T-helper 17 cell (primary cell): ENCODE measurements around the gene CADPS. TPM values are rescaled to one million over a fixed set of nuclear protein-coding genes. Genes with fewer than 3 reads are reported as not detected.

Source experiments
- ATAC-seq: fragments of 150-1000 bp; cut with Tn5 transposase; 2 replicates; pipeline ENCODE4 v1.10.0; 2021; ENCODE audit warnings: mild to moderate bottlenecking, moderate library complexity
- DNase-seq, 3 donors: peaks; one replicate each; pipeline versions ENCODE4 v3.0.0 to v3.0.0-alpha.2; 2020 to 2021
- H3K9me3 ChIP-seq: one replicate; pipeline ENCODE4 v1.7.0; 2013; ENCODE audit warnings: low read length, mild to moderate bottlenecking; ENCODE audit not compliant: control insufficient read depth, poor library complexity, severe bottlenecking
- H3K27ac Mint-ChIP-seq: one replicate; pipeline ENCODE4 v1.8.0; 2022; ENCODE audit warnings: mild to moderate bottlenecking, moderate library complexity, mixed read lengths
- H3K27me3 Mint-ChIP-seq: one replicate; pipeline ENCODE4 v1.8.0; 2022; ENCODE audit warnings: mixed read lengths
- H3K36me3 Mint-ChIP-seq: one replicate; pipeline ENCODE4 v1.8.0; 2022; ENCODE audit warnings: low read depth, mixed read lengths
- H3K4me1 Mint-ChIP-seq: one replicate; pipeline ENCODE4 v1.8.0; 2022; ENCODE audit warnings: mild to moderate bottlenecking, mixed read lengths
- H3K4me3 Mint-ChIP-seq: one replicate; pipeline ENCODE4 v1.8.0; 2022; ENCODE audit warnings: mild to moderate bottlenecking, moderate library complexity, mixed read lengths
- total RNA-seq, 4 donors: library from RNA in 2 of 4; stranded (reverse) in 2 of 4; gene quantifications; one replicate each; pipeline ENCODE4 v1.2.3 and lab custom pipeline; 2022 to 2026

Gene CADPS
- total RNA-seq, 2 donors from 2014 or later = not detected

GRCh38 chr3:62703451-62704167 is 171.6 kb downstream of the CADPS start:
- Mint-ChIP-seq H3K27me3 (peaks cover 7% of the 10 kb centered on the region), H3K4me3 (no peak overlapping the region), H3K36me3 (no peaks in the 10 kb centered on the region), H3K27ac (no peak overlapping the region), H3K4me1 (no peaks in the 10 kb centered on the region)
- no peak for DNase-seq
- H3K9me3 ChIP-seq = no peaks in the 10 kb centered on the region
- no peak for ATAC-seq

DNA sequence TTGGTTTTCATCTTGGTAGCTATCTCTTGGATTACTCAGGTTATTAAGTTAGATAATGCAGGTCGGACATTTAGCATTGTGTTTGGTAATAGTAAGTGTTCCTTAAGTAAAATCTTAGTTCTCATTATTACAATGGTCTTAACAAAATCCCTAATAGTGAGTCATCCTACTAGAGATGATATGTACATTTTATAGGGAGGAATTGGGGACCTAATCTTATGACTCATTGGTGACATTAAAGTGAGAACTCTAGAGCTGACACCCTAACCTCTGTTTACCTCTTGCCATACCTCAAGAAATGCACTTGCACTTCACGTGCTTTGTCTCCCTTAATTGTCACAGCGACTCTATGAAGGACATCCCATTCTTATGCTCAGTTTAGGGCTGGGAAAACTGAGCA is 174.9 kb downstream of the CADPS start:
- ATAC-seq = no peak
- no peak for DNase-seq
- H3K4me3 Mint-ChIP-seq = no peak overlapping the region
- no peaks in the 10 kb centered on the region for H3K36me3 Mint-ChIP-seq
- H3K27me3 Mint-ChIP-seq = peaks cover 7% of the 10 kb centered on the region
- no peaks in the 10 kb centered on the region for H3K4me1 Mint-ChIP-seq
- H3K9me3 ChIP-seq = no peaks in the 10 kb centered on the region
- no peak overlapping the region for H3K27ac Mint-ChIP-seq

GRCh38 chr3:62699728-62700127 is 175.5 kb downstream of the CADPS start:
- no peak for DNase-seq
- H3K27me3 Mint-ChIP-seq = peaks cover 7% of the 10 kb centered on the region
- no peaks in the 10 kb centered on the region for H3K4me1 Mint-ChIP-seq
- no peak for ATAC-seq
- no peaks in the 10 kb centered on the region for H3K36me3 Mint-ChIP-seq
- H3K4me3 Mint-ChIP-seq = no peak overlapping the region
- no peaks in the 10 kb centered on the region for H3K9me3 ChIP-seq
- no peak overlapping the region for H3K27ac Mint-ChIP-seq

- Mint-ChIP-seq H3K27me3 (no peaks in the 10 kb centered on the region), H3K36me3 (no peaks in the 10 kb centered on the region), H3K4me1 (no peaks in the 10 kb centered on the region), H3K27ac (no peak overlapping the region), H3K4me3 (no peak overlapping the region)
- ATAC-seq (no peak), DNase-seq (no peak)
- no peaks in the 10 kb centered on the region for H3K9me3 ChIP-seq
Measured at GRCh38 chr3:62696011-62696410, 179.2 kb downstream of the CADPS start.

GRCh38 chr3:62688812-62689211 is 186.4 kb downstream of the CADPS start:
- H3K27ac Mint-ChIP-seq = no peak overlapping the region
- no peak overlapping the region for H3K4me3 Mint-ChIP-seq
- no peak for ATAC-seq
- H3K27me3 Mint-ChIP-seq = no peaks in the 10 kb centered on the region
- no peaks in the 10 kb centered on the region for H3K4me1 Mint-ChIP-seq
- no peak for DNase-seq
- H3K9me3 ChIP-seq = no peaks in the 10 kb centered on the region
- H3K36me3 Mint-ChIP-seq = no peaks in the 10 kb centered on the region

GRCh38 chr3:62688050-62688449 is 187.2 kb downstream of the CADPS start:
- DNase-seq (no peak), ATAC-seq (no peak)
- Mint-ChIP-seq H3K4me1 (no peaks in the 10 kb centered on the region), H3K27me3 (no peaks in the 10 kb centered on the region), H3K36me3 (no peaks in the 10 kb centered on the region), H3K4me3 (no peak overlapping the region), H3K27ac (no peak overlapping the region)
- H3K9me3 ChIP-seq = no peaks in the 10 kb centered on the region

GRCh38 chr3:62686503-62687294 is 188.5 kb downstream of the CADPS start:
- Mint-ChIP-seq H3K4me1 (no peaks in the 10 kb centered on the region), H3K4me3 (no peak overlapping the region), H3K36me3 (no peaks in the 10 kb centered on the region), H3K27me3 (no peaks in the 10 kb centered on the region), H3K27ac (no peak overlapping the region)
- no peaks in the 10 kb centered on the region for H3K9me3 ChIP-seq
- no peak for ATAC-seq
- no peak for DNase-seq

- no peaks in the 10 kb centered on the region for H3K36me3 Mint-ChIP-seq
- ATAC-seq (no peak), DNase-seq (no peak)
- no peaks in the 10 kb centered on the region for H3K9me3 ChIP-seq
- no peak overlapping the region for H3K4me3 Mint-ChIP-seq
- no peak overlapping the region for H3K27ac Mint-ChIP-seq
- H3K4me1 Mint-ChIP-seq = no peaks in the 10 kb centered on the region
- no peaks in the 10 kb centered on the region for H3K27me3 Mint-ChIP-seq
Measured at GRCh38 chr3:62682826-62683225, 192.4 kb downstream of the CADPS start.

DNA sequence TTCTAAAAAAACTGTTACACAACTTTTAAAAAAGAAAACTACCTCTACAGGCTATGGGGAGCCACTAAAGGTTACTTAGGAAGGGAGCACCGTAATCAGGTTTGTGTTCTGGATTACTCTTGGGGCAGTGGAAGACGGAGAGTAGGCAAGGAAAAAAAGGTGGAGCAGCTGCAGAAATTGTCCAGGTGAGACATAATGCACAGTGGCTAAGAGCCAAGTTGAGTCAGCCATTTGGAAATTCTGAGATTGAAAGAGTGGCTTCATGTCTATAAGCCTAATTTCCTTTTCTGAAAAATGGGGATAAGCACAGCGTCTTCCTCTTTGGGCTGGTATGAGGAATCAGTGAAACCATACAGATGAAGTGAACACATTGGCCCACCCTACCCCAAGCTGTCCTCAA is 195.2 kb downstream of the CADPS start:
- no peaks in the 10 kb centered on the region for H3K9me3 ChIP-seq
- no peak overlapping the region for H3K27ac Mint-ChIP-seq
- H3K4me1 Mint-ChIP-seq = no peaks in the 10 kb centered on the region
- no peaks in the 10 kb centered on the region for H3K36me3 Mint-ChIP-seq
- no peak overlapping the region for H3K4me3 Mint-ChIP-seq
- ATAC-seq (no peak), DNase-seq (no peak)
- H3K27me3 Mint-ChIP-seq = peaks cover 7% of the 10 kb centered on the region

- no peaks in the 10 kb centered on the region for H3K36me3 Mint-ChIP-seq
Measured at GRCh38 chr3:62678841-62679240, 196.4 kb downstream of the CADPS start.

DNA sequence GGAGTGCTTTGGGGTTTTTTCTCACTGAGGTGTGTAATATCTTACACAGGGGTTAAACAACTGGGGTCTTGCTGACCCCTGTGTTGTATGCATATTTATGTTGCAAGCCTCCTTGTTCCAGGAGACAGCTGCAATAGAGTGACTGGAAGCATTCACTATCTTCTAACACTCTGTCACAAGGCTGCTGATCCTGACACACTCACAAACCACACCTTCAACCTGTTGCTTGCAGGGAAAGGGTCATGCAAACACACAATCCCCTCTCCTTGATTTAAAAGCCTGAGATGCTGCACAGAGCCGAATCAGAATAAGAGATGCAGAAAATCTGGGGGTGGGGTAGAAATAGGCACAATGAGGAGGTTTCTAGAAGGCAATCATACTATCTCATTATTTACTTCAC is 197.3 kb downstream of the CADPS start:
- no peaks in the 10 kb centered on the region for H3K9me3 ChIP-seq
- Mint-ChIP-seq H3K4me1 (no peaks in the 10 kb centered on the region), H3K4me3 (no peak overlapping the region), H3K36me3 (no peaks in the 10 kb centered on the region), H3K27me3 (peaks cover 7% of the 10 kb centered on the region), H3K27ac (no peak overlapping the region)
- DNase-seq (no peak), ATAC-seq (no peak)

More at GRCh38 chr3:62678841-62679240, 196.4 kb downstream of the CADPS start:
- ATAC-seq (no peak), DNase-seq (no peak)
- H3K27ac Mint-ChIP-seq = no peak overlapping the region
- H3K9me3 ChIP-seq = no peaks in the 10 kb centered on the region
- no peak overlapping the region for H3K4me3 Mint-ChIP-seq
- H3K4me1 Mint-ChIP-seq = no peaks in the 10 kb centered on the region
- H3K27me3 Mint-ChIP-seq = peaks cover 7% of the 10 kb centered on the region

GRCh38 chr3:62676689-62677271 is 198.4 kb downstream of the CADPS start:
- H3K36me3 Mint-ChIP-seq = no peaks in the 10 kb centered on the region
- H3K4me3 Mint-ChIP-seq = no peak overlapping the region
- DNase-seq (no peak), ATAC-seq (no peak)
- no peak overlapping the region for H3K27ac Mint-ChIP-seq
- H3K27me3 Mint-ChIP-seq = peaks cover 7% of the 10 kb centered on the region
- no peaks in the 10 kb centered on the region for H3K9me3 ChIP-seq
- no peaks in the 10 kb centered on the region for H3K4me1 Mint-ChIP-seq

GRCh38 chr3:62675492-62675891 is 199.7 kb downstream of the CADPS start:
- DNase-seq (no peak), ATAC-seq (no peak)
- no peak overlapping the region for H3K4me3 Mint-ChIP-seq
- no peaks in the 10 kb centered on the region for H3K9me3 ChIP-seq
- H3K27me3 Mint-ChIP-seq = peaks cover 7% of the 10 kb centered on the region
- H3K27ac Mint-ChIP-seq = no peak overlapping the region
- no peaks in the 10 kb centered on the region for H3K4me1 Mint-ChIP-seq
- H3K36me3 Mint-ChIP-seq = no peaks in the 10 kb centered on the region
